GM18868 (cell line): ENCODE data around the gene PHF13.

ENCODE experiments used
- ATAC-seq: cut with Tn5 transposase; IDR thresholded peaks from one replicate; pipeline ENCODE4 v1.9.1; 2021; ENCODE audit warnings: mild to moderate bottlenecking, moderate library complexity; ENCODE audit not compliant: unreplicated experiment

Gene PHF13

DNA sequence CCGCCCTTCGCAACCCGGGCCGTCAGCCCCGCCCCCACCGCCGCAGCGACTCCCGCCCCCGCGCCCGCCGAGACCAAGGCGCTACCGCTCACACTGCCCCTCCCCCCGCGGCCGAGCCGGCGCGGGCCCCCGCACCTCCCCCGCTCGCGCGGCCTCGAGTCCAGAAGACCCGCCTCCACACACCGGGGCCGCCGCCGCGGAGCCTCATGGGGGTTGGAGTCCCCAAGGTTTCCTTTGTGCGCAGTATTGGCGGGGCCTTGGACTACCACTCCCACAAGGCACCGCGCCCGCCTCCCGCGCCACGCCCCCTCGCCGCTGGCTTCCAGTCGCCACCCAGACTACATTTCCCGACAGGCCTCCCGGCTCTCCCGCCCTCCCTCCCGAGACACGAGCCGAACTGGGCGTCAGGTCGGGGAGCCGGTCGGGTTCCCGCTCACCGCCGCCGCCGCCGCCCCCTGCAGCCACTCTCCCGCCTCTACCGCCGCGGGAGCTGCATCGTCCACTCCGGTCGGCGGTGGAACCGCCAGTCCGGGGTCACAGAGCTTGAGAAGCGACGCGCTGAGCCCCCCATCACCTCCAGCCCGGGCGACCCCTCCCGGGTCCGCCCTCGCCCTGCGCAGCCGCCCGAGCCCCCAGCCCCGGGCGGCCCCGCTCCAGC is at the start of gene PHF13:
TSS of gene PHF13 (plus strand) at position 371 of the 658 bp plus-strand sequence. CDS start 336 bp downstream, outside the sequence.
- peak; percentile 89 for ATAC-seq

DNA sequence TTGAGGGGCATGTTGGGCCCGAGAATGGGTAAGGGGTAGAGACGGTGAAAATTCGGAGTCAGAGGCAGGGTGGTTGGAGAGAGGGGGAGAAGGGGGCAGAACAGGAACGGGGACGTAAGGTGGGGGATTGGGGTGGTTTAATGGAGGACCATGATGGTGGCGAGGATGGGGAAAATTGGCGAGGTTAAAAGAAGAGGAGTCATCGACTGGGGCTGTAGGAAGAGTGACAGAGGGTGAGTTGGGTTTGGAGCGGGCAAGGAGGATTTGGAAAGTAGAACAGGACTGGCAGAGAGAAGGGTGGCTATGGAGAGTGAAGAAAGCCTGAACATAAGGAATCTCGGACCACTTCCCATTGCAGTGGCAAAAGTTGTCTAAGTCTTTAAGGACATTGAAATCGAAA is 44.5 kb upstream of the PHF13 start:
- no peak for ATAC-seq

DNA sequence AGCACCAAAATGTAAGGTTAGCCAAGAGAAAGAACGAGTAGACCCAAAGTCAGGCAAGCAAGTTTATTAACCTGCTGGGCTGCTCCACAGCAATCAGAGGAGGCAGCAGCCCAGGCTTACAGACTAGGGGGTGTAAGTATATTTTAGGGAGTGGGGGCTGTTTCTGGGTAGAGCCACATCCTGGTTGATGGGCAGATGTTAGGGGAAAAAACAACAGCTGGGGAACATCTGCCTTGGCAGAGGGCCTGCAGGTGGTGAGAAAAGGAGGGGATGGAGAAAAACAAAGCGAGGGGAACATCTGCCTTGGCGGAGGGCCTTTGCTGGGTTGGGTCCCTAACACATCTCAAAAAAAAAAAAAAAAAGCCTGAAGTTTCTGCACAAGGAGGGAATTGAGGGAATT is 43.4 kb upstream of the PHF13 start:
- ATAC-seq = no peak

DNA sequence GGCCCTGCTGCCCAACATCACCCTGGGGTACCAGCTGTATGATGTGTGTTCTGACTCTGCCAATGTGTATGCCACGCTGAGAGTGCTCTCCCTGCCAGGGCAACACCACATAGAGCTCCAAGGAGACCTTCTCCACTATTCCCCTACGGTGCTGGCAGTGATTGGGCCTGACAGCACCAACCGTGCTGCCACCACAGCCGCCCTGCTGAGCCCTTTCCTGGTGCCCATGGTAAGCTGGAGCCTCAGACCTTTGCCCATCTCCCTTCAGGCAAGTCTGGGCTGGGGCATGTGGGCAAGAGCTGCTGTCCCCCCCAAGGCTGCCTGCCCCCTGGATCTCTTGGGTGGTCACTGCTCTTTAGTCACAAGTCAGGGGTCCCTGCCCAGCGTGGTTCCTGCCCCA is 42.5 kb upstream of the PHF13 start:
- ATAC-seq = no peak

DNA sequence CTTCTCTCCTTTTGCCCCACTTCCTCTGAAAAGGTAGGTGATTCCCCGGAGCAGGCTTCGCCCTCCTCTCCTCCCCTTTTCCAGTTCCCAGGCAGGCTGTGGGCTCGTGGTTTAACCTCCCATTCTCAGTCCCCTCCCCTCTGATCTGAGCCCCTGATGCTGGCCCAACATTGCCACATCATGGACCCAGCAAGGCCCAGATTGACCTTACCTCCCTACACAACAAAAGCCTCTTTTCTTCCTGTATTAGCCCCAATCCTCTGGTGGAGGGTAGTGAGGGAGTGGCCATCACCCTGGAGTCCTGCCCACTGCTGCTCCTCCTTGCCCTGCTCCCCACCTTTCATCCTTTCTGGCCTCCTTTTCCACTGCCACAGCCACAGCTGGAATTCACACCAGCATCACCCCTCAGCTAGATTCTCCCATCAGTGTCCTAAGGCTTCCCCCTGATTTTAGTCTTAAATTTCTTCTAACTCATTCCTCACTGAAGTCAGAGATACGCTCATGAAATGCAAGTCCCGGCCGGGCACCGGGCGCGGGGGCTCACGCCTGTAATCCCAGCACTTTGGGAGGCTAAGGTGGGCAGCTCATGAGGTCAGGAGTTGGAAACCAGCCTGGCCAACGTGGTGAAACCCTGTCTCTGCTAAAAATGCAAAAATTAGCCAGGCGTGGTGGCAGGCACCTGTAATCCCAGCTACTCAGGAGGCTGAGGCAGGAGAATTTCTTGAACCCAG is 40.7 kb upstream of the PHF13 start:
- ATAC-seq = no peak

DNA sequence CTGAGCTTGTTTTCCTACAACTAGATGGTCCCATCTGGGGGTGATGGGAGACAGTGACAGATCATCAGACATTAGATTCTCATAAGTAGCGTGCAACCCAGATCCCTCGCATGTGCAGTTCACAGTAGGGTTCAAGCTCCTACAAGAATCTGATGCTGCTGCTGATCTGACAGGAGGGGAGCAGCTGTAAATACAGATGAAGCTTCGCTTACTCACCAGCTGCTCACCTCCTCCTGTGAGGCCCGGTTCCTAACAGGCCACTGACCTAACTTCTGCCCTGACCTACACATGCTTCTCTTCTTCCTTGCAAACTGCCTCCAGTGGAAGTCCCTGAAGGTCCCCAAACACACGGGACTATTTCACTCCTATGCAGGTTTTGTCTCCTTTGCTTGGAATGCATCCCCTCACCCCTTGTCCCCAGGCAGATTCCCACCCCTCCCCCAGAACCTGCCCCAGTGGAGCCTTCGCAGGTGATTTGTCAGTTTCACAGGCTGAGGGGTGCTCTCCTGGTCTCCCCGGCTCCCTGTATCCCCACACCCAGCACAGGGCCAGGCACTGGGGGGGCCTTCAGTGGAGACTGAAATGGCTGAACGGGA is 39.4 kb upstream of the PHF13 start:
- no peak for ATAC-seq

DNA sequence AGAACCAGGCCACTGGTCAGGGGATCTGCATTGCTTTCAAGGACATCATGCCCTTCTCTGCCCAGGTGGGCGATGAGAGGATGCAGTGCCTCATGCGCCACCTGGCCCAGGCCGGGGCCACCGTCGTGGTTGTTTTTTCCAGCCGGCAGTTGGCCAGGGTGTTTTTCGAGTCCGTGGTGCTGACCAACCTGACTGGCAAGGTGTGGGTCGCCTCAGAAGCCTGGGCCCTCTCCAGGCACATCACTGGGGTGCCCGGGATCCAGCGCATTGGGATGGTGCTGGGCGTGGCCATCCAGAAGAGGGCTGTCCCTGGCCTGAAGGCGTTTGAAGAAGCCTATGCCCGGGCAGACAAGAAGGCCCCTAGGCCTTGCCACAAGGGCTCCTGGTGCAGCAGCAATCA is 38.7 kb upstream of the PHF13 start:
- no peak for ATAC-seq

DNA sequence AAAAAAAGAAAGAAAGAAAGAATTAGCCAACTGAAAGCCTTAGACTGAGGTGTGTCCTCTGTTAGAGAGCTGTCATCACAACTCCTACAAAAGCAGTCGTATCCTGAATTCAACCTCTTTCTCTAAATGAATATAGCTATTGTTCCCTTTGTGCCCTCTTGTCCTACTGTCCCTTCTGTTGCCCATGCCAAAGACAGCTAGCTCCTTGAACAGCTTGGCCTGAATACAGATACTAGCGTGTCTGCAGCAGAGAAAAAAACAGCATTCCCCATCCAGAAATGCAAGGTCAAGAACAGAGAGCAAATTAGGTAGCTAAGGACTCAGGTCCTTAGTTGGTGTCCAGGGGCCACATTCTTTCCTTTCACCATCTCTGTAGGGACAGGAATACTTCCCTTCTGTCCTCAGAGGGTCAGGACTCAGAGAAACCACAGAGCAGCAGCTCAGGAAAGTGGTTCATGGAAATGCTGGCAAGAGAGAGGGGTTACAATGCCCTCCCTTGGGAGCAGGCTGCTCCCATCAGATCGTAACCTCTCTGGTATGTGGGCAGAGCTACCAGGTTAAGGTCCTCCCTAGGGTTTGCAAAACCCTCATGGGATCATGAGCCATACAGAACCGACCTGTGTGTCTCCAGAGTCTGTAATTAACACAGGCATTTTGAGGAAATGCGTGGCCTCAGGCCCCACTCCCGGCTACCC is 35.6 kb upstream of the PHF13 start:
- ATAC-seq = no peak

DNA sequence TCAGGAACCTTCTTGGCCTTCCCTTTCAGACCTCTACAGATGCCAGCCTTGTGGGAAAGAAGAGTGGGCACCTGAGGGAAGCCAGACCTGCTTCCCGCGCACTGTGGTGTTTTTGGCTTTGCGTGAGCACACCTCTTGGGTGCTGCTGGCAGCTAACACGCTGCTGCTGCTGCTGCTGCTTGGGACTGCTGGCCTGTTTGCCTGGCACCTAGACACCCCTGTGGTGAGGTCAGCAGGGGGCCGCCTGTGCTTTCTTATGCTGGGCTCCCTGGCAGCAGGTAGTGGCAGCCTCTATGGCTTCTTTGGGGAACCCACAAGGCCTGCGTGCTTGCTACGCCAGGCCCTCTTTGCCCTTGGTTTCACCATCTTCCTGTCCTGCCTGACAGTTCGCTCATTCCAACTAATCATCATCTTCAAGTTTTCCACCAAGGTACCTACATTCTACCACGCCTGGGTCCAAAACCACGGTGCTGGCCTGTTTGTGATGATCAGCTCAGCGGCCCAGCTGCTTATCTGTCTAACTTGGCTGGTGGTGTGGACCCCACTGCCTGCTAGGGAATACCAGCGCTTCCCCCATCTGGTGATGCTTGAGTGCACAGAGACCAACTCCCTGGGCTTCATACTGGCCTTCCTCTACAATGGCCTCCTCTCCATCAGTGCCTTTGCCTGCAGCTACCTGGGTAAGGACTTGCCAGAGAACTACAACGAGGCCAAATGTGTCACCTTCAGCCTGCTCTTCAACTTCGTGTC is 34.7 kb upstream of the PHF13 start:
- ATAC-seq = no peak

DNA sequence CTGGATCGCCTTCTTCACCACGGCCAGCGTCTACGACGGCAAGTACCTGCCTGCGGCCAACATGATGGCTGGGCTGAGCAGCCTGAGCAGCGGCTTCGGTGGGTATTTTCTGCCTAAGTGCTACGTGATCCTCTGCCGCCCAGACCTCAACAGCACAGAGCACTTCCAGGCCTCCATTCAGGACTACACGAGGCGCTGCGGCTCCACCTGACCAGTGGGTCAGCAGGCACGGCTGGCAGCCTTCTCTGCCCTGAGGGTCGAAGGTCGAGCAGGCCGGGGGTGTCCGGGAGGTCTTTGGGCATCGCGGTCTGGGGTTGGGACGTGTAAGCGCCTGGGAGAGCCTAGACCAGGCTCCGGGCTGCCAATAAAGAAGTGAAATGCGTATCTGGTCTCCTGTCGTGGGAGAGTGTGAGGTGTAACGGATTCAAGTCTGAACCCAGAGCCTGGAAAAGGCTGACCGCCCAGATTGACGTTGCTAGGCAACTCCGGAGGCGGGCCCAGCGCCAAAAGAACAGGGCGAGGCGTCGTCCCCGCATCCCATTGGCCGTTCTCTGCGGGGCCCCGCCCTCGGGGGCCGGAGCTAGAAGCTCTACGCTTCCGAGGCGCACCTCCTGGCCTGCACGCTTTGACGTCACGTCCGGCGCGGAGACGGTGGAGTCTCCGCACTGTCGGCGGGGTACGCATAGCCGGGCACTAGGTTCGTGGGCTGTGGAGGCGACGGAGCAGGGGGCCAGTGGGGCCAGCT is 34.0 kb upstream of the PHF13 start, which contains the start of gene ZBTB48:
TSS of gene ZBTB48 (plus strand) at position 621 of the 745 bp plus-strand sequence. CDS start 616 bp downstream, outside the sequence.
- ATAC-seq = peak; percentile 96

DNA sequence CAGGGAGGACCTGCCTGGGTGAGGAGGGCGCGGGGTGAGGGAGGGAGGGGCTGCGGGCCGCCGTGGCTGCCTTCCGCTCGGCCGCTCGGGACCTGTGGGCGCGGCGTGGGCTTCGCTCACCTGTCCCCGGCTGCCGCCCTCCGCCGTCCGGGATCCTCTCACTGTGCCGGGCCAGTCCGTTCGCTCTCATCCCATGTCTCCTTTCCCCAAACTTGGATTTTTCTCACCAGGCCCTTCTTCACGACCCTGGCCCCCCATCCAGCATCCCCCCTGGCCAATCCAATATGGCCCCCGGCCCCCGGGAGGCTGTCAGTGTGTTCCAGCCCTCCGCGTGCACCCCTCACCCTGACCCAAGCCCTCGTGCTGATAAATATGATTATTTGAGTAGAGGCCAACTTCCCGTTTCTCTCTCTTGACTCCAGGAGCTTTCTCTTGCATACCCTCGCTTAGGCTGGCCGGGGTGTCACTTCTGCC is 33.4 kb upstream of the PHF13 start:
- ATAC-seq = no peak

DNA sequence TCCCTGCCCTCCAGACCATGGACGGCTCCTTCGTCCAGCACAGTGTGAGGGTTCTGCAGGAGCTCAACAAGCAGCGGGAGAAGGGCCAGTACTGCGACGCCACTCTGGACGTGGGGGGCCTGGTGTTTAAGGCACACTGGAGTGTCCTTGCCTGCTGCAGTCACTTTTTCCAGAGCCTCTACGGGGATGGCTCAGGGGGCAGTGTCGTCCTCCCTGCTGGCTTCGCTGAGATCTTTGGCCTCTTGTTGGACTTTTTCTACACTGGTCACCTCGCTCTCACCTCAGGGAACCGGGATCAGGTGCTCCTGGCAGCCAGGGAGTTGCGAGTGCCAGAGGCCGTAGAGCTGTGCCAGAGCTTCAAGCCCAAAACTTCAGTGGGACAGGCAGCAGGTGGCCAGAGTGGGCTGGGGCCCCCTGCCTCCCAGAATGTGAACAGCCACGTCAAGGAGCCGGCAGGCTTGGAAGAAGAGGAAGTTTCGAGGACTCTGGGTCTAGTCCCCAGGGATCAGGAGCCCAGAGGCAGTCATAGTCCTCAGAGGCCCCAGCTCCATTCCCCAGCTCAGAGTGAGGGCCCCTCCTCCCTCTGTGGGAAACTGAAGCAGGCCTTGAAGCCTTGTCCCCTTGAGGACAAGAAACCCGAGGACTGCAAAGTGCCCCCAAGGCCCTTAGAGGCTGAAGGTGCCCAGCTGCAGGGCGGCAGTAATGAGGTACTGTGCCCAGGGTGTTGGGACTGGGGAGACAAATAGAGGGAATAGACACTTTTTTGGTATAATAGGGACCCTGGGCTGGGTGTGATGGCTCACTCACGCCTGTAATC is 32.7 kb upstream of the PHF13 start:
- no peak for ATAC-seq

DNA sequence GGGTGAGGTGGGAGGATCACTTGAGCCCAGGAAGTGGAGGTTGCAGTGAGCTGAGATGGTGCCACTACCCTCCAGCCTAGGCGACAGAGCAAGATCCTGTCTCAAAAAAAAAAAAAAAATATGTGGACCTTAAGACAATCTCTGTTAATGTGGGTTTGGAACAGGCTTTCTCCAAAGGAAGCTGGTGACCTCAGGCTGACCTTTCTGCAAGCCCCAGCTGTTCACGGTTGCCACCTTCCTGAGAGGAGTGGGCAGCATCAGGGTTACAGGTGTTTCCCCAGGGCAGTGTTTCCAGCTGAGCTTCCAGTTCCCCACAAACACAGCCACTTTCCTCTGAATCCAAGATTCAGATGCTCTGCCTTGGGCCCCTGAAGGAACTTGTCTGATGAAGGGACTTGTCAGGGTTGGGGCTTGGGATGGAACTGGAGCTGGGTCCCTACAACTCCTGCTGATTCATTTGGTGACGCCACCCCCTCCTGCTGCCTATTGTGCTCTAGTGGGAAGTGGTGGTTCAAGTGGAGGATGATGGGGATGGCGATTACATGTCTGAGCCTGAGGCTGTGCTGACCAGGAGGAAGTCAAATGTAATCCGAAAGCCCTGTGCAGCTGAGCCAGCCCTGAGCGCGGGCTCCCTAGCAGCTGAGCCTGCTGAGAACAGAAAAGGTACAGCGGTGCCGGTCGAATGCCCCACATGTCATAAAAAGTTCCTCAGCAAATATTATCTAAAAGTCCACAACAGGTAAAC is 31.8 kb upstream of the PHF13 start:
- no peak for ATAC-seq

DNA sequence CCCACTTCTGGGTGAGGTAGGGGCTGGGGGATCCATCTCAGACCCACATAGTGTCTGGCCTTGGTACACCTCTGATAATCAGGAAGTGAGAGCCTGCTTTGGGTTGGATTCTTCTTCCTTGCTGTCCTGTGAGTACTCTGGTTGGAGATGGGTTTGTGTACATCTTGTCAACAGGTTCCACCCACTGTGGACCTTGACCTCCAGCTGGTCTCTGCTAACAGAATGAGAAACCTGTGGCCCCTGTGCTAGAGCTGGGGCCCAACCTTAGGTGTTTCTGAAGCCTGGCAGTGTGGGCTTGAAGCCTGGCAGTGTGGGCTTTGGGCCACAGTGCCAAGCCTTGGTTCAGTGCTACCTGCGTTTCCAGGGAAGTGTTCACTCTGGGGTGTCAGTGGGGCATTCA is 31.2 kb upstream of the PHF13 start:
- no peak for ATAC-seq

DNA sequence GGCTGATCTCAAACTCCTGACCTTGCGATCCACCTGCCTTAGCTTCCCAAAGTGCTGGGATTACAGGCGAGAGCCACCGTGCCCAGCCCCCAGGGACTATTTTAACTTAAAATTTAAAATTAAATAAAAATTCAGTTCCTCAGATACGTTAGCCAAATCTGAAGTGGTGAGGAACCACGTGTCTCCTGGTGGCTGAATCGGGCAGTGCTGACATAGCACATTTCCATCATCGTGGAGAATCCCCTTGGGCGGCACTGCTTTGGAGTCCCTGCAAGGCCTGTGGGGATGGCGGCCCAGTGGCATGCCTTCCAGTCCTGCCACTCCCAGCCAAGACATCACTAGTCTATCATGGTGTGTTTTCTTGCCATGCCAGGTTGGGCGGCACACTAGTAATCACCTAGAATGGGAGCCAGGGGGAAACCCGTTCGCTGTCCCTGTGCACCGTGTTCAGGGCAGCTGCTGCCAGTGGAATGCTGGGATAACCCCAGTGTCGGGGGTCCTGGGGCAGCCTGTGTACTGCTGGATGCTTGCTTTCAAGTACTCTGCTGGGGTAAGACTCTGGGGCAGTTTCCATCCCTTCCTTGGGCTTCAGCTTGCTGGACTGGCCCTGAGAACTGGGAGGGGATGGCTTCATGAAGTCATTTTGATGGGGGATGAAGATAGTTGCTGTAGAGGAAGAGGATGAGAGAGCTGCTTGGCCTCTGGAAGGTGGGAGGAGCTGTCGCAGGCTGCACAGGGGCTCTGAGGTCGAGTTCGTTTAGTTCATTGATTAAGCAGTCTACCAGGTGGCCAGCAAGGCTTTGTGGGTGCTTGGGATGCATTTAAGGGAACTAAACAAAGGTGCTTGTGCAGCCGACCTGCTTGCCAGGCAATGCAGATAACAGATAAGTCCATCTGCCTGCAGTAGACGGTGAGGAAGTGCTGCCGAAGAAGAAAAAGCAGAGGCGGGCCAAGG is 29.1 kb upstream of the PHF13 start:
- ATAC-seq = no peak

DNA sequence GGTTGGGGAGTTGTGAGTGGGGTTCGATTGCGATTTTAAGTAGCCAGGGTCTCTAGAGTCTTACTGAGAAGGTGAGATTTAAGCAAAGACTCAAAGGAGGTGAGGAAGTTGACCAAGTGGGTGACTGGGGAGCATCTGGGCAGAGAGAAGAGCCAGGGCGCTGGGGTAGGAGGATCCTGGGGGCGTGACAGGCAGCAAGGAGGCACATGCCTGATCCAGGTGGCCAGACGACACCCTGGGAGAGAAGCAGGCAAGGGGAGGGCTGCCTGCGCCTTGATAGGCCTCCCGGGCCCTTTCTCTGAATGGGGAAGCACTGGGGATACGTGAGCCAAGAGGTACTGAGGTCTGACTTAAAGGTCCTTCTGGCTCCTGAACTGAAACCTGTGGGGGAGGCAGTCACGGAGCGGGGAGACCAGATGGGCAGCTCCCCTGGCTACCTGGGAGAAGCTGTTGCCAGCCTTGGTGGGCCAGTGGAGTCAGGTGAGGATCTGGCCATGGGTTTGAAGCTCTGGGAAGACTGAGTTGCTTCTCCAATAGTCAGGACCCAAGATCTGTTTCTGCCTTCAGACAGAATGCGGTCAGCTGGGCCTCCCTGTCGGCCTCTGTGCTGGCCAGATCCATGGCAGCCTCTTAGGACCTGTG is 28.3 kb upstream of the PHF13 start:
- no peak for ATAC-seq

DNA sequence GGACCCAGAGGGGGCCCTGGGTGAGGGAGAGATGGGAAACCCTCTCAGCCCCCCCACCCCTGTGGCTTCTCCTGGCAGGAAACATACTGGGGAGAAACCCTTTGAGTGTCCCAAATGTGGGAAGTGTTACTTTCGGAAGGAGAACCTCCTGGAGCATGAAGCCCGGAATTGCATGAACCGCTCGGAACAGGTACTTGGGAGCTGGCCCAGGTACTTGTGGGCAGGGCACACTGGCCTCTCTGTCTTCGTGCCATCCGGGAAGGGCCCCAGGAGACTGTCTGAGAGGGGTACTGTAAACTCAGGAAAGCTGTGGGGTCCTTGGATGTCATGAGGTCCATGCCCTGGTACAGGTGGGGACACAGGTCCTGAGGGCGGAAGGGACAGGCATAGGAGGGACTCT is 27.7 kb upstream of the PHF13 start:
- no peak for ATAC-seq
